Stimulated activated CD8-positive, alpha-beta memory T cell treated with anti-CD3 and anti-CD28 coated beads, Interleukin-2, amount 100 ng/mL, for 48 hours (primary cell): ENCODE data around the gene DIO3.
"Not testable (repeated sequence)": the region's sequence is repeated elsewhere in the genome, so short reads cannot be mapped to it uniquely, and the experiment has no call there.

Experiments used
- DNase-seq, 2 donors: peaks; one replicate each; pipeline ENCODE4 v3.0.0-alpha.2; 2020; ENCODE audit warnings: low read depth in 2 of 2

The DIO3 gene

GRCh38 chr14:101558739-101559240 is 2.5 kb upstream of the DIO3 start:
- DNase-seq, result no peak

- DNase-seq, result no peak
These were observed 2.1 kb upstream of the DIO3 start for GRCh38 chr14:101559250-101559623.

- no peak for DNase-seq
These were observed 1.4 kb upstream of the DIO3 start for GRCh38 chr14:101559624-101560533.

GRCh38 chr14:101560534-101561113 is 671 bp upstream of the DIO3 start:
- no peak for DNase-seq

- DNase-seq, result no peak
These were observed 699 bp downstream of the DIO3 start for GRCh38 chr14:101561897-101562490.

GRCh38 chr14:101562659-101563351 is 1.5 kb downstream of the DIO3 start:
- no peak for DNase-seq

GRCh38 chr14:101563352-101563653 is 2.0 kb downstream of the DIO3 start:
- no peak for DNase-seq

- DNase-seq, result no peak
These were observed 2.6 kb downstream of the DIO3 start for GRCh38 chr14:101563654-101564443.

GRCh38 chr14:101564444-101564776 is 3.1 kb downstream of the DIO3 start:
- DNase-seq, result no peak

- no peak for DNase-seq
These were observed 3.8 kb downstream of the DIO3 start for GRCh38 chr14:101564819-101565698.

- no peak for DNase-seq
These were observed 6.0 kb downstream of the DIO3 start for GRCh38 chr14:101567252-101567651.

- DNase-seq, result no peak
These were observed 9.7 kb downstream of the DIO3 start for GRCh38 chr14:101571004-101571403.

GRCh38 chr14:101572526-101572925 is 11.2 kb downstream of the DIO3 start:
- not testable (repeated sequence) for DNase-seq

GRCh38 chr14:101573289-101573688 is 12.0 kb downstream of the DIO3 start:
- DNase-seq, result no peak

GRCh38 chr14:101575581-101575980 is 14.3 kb downstream of the DIO3 start:
- DNase-seq, result no peak

GRCh38 chr14:101577221-101577909 is 16.1 kb downstream of the DIO3 start:
- DNase-seq, result no peak

- no peak for DNase-seq
These were observed 17.2 kb downstream of the DIO3 start for GRCh38 chr14:101578489-101578888.

- DNase-seq, result no peak
These were observed 18.2 kb downstream of the DIO3 start for GRCh38 chr14:101579372-101580080.

- no peak for DNase-seq
These were observed 20.5 kb downstream of the DIO3 start for GRCh38 chr14:101581806-101582205.
